NCI-H345 (cell line): Measurements from ENCODE around the gene ZNF660.
A peak's percentile ranks its signal among the peaks of the same experiment; 100 is the strongest.
"Not testable (repeated sequence)": the region's sequence is repeated elsewhere in the genome, so short reads cannot be mapped to it uniquely, and the experiment has no call there.

Source experiments
- DNase-seq: peaks from one replicate; lab custom pipeline; 2025; lab: John Stamatoyannopoulos, UW

The ZNF660 gene

DNA sequence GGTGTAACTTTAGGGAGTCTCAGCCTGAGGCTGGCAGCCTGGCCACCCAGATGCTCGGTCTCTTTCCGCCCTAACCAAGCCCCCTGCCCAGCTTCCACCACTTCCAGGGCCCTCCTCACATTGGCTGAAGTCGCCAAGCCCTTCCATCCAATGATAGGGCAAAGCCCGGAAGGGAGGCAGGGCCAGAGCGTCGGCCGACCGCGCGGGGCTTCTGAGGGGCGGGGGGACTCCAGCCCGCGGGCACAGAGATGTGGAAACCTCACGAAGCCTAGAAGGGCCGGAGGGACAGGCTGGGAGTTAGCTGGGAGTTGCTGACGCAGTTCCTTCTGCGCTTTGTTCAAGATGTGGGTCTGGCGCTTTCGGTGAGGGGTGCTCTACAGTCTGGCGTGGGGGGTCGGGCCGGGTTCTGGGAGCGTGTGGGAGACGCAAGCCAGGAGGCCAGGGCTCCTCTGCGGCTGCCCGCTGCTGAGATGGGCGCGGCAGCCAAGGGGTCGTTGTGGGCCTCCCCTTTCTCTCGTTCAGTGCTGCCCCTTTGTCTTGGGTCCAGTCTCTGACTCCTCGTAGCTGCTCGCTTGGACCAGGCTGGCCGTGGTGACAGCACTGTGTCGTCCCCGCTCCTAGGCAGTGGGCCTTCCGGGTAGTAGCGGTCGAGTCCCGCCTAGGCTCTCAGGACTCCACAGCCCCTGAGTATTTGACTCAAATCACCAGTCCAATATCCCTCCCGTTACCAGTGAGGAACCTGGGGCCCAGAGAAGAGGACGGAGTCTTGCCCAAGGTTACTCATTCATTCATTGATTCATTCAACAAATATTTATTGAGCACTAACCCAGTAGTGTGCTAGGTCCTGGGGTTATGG, at the start of gene ZNF660:
ZNF660 (plus strand) TSS at position 319 of the 856 bp plus-strand sequence. CDS start 9,230 bp downstream, outside the sequence.
- DNase-seq = peak; percentile 74

GRCh38 chr3:44535364-44535763, 49.4 kb upstream of the ZNF660 start:
- DNase-seq = no peak

DNA sequence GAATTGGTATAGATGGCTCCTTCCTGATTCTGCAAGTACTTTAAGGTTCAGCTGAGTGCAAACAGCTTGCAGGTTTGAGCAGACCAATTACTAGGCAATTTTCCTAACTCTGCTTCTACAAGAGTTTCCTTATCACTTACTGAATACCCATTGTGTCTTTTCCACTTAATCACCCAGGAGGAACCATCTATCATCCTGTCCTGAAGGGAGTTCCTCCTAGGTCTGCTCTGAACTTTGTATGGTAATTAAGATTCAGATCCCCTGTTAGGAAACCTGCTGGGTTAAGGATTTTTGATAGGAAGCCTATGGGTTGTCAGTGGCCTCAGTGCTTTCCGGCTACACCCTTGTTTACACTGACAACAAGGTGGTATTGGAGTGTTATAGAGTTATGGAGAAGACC, 40.0 kb upstream of the ZNF660 start:
- DNase-seq = not testable (repeated sequence)

DNA sequence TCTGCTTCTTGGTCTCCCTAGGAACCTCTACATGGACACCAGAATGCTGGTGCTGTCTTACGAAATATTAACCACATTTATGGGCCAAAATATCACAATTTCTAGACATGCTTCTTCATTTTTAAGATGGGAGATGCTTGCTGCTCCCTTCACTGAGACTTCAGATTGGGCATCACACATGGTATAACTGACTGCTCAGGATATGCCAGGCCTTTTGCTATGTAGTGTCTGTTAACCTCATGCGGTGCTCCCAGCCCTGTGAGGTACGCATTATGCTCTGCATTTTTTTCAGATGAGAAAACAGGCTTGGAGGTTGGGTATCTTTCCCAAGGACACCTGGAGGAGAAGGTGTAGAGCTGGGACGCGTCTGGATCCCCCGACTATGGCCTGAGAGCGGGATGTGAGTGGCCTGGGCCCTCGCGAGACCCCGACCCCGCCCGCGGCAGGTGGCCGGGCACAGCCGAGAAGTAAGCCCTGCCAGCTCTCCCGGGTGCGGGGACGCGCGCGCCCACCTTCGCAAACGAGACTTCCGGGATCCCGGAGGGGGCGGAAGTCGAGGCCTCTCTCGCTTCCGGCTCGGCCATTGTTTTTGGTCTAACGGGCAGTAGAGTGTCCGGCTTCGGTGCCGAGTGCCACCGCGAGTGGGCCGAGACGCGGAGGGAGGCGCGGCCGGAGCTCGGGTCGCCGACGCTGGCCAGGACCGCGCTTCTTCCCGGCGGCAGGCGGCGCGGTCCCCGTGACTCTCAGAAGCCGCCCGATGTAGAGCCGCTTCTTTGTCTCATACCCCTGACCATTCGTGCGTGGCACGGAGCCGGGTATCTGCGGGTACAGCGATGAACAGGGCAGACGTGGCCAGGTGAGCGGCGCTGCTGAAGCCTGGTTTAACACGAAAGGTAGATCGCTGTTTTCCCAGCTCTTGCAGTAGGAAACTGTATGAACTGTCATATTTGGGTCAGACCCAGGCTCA, 29.9 kb upstream of the ZNF660 start, which contains the start of gene ZKSCAN7:
ZKSCAN7 (plus strand) TSS at position 568 of the 967 bp plus-strand sequence. CDS start 1,855 bp downstream, outside the sequence.
- peak; percentile 74 for DNase-seq

GRCh38 chr3:44555723-44556122, 29.0 kb upstream of the ZNF660 start:
- DNase-seq = no peak

GRCh38 chr3:44557074-44557473, 27.7 kb upstream of the ZNF660 start:
- no peak for DNase-seq

- no peak for DNase-seq
Observed at GRCh38 chr3:44561076-44561475, 23.7 kb upstream of the ZNF660 start.

GRCh38 chr3:44562147-44562546, 22.6 kb upstream of the ZNF660 start:
- DNase-seq = no peak

DNA sequence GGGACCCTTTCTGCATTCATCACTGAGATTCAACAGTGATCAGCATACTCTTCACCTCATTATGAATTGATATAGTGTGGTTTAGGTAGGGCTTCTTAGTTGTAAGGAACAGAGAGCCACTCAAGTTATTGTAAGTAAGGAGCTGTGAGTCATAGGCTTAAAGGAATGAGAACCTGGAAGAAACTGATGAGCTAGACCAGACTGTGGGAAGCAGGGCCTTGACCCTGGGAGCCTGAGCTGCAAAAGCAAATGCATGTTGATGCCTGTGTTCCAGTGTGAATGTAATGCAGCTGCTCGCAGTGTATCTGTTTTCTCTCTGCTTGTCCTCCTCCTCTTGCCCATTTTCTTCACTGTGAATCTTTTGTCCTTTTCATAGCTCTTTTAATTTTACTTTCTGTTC, 16.2 kb upstream of the ZNF660 start:
- DNase-seq = no peak

DNA sequence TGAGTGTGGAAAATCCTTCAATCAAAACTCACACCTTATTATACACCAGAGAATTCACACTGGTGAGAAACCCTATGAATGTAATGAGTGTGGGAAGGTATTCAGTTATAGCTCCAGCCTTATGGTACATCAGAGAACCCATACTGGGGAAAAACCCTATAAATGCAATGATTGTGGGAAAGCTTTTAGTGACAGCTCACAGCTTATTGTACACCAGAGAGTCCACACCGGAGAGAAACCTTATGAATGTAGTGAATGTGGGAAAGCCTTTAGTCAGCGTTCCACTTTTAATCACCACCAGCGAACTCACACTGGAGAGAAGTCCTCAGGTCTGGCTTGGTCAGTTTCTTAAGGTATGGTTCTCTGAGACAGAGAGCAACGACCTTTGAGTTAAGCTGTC, 13.7 kb upstream of the ZNF660 start:
- no peak for DNase-seq

DNA sequence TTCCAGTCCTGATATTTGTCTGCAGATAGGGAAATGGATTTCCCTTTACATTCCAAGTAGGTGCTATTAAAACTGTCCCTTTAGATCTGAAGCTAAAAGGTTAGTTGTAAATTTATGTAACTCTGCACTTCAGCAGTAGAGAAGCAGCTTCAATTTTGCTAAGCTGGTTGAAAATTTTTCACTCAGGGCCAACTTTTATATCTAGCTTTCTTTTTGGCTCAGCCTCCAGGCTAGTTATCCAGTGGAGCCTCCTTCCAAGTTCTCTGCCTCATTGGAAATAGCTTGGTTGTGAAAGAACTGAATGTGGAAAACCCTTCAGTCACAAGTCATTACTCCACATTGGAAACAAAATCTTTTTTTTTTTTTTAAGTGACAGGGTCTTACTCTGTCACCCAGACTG, 8.2 kb upstream of the ZNF660 start:
- DNase-seq = no peak

GRCh38 chr3:44577354-44577952, 7.3 kb upstream of the ZNF660 start:
- not testable (repeated sequence) for DNase-seq

DNA sequence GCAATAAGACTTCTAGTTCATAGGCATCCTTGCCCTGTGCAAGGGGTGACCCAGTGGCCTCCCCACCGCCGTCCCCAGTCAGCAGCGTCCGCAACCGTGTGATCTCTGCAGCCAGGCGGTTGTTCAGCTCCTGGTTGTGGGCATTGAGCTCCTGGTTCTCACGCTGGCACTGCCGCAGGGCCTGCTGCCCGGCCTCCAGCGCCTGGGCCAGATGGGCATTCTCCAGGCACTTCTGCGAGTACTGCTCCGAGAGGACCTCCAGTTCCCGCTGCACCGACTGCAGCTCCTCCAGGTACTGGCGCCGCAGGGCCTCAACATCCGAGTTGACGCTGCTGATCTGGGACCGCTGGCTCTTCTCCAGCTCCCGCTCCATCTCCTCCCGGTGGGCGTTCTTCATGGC, 6.4 kb upstream of the ZNF660 start:
- not testable (repeated sequence) for DNase-seq

DNA sequence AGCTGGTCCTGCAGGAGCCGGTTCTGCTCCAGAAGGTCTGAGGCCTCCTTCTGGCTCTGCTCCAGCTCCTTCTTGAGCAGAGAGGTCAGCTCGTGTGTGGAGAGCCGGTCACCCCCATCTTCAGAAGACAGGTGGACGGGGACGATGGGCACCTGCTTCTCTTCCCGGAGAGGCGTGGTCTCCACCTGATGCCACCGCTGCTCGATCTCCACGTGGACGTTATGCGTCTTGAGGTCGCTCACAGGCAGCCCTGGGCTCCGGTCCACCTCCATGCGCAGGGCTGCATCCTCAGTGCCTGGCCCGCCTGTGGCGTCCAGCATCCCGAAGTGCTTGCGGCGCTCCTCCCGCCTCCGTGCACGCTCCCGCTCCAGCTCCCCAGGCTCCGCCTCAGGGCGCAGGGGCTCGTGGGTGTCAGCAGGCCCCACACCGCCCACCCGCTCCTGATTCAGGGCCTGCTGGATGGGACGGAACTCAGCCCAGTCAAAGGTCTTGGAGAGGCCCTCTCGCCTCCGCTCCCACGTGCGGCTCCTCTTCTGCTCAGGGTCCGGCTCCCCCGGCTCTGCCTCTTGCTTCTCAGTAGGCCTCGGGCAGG, 5.7 kb upstream of the ZNF660 start:
- DNase-seq = not testable (repeated sequence)

GRCh38 chr3:44579749-44580148, 5.0 kb upstream of the ZNF660 start:
- not testable (repeated sequence) for DNase-seq

DNA sequence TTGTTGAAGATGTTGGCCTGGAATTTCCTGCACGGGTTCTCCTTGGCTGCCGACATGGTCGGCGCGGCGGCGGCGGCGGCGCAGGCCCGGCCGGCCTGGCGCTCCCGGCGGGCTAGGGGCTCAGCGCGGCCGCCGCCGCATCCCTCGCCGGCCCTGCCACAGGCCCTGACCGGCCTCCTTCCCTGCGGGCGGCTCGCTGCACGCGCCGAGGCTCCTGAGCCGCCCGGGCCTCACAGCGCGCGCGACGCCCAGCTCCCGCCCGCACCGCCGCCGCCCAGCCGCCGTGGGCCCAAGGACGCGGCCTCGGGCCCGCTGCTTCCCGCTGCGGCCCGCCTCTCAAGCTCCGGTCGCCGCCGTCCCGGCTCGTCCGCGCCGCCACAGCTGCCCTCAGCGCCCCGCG, 3.8 kb upstream of the ZNF660 start:
- DNase-seq = not testable (repeated sequence)

GRCh38 chr3:44596621-44597020, 11.9 kb downstream of the ZNF660 start:
- no peak for DNase-seq

DNA sequence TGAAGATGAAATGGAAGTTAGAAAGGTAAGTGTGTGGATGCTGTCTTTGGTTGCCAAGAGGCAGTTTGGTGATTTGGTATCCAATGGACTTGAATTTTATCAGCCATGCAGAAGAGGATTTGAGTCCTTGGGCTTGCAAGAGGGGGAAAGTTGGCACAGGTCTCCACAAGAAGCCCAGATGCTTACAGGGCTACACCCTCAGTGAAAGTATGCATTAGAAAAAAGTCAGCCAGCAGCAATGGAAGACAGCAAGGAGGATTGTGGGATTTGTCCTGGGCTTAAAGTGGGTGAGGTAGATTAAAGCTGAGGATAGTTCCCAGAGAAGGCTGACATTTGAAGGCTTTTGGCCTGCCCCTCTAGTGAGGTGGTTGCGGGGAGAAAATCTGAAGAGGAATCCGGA, 17.0 kb downstream of the ZNF660 start:
- no peak for DNase-seq

- no peak for DNase-seq
Observed at GRCh38 chr3:44612678-44613077, 27.9 kb downstream of the ZNF660 start.

GRCh38 chr3:44624749-44625480, 40.2 kb downstream of the ZNF660 start, which contains the start of gene ZNF197:
ZNF197 (plus strand) TSS chr3:44625036; CDS start chr3:44629155, 4,119 bp downstream.
- peak; percentile 90 for DNase-seq

- no peak for DNase-seq
Observed at GRCh38 chr3:44628716-44629115, 44.0 kb downstream of the ZNF660 start.
